GM21360 (cell line): ENCODE measurements around the gene HADHB.
"Not testable (repeated sequence)": the region's sequence is repeated elsewhere in the genome, so short reads cannot be mapped to it uniquely, and the experiment has no call there.

Experiments
- ATAC-seq: cut with Tn5 transposase; IDR thresholded peaks from one replicate; pipeline ENCODE4 v1.9.1; 2021; ENCODE audit warnings: mild to moderate bottlenecking, moderate library complexity; ENCODE audit not compliant: unreplicated experiment

The HADHB gene

DNA sequence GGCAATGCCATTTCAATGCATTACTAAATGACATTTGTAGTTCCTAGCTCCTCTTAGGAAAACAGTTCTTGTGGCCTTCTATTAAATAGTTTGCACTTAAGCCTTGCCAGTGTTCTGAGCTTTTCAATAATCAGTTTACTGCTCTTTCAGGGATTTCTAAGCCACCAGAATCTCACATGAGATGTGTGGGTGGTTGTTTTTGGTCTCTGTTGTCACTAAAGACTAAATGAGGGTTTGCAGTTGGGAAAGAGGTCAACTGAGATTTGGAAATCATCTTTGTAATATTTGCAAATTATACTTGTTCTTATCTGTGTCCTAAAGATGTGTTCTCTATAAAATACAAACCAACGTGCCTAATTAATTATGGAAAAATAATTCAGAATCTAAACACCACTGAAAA, 45.3 kb downstream of the HADHB start:
- ATAC-seq, result no peak

DNA sequence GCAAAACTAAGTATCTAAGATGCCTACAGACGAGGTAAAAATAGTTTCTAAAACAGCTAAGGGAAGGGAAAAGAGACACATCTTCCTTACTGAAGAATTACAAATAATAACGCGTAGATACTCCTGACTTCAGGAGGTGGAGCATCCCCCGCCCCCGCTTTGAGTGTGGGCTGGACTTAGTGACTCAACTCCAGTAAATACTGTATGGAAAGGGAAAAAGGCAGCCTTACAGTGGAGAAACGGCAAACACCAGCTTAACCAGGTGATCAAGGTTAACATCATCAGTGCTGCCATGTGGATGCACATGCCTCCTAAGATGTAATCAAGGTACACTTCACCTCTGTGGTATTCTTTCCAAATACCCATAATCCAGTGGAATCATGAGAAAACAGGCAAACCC, 47.9 kb downstream of the HADHB start:
- ATAC-seq, result no peak

DNA sequence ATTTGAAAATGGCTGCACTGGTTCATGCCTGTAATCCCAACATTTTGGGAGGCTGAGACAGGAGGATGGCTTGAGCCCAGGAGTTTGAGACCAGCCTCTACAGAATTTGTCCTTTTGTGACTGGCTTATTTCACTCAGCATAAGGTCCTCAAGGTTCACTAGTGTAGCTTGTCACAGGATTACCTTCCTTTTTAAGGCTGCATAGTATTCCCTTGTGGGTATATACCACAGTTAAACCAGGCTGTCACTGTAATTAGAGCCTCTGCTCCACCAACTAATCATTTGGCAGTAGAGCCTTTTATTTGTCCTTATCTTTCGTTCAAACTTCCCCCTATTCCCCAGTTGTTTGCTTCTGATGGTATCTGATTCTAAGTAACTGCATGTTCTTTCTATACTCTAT, 50.8 kb downstream of the HADHB start:
- no peak for ATAC-seq

DNA sequence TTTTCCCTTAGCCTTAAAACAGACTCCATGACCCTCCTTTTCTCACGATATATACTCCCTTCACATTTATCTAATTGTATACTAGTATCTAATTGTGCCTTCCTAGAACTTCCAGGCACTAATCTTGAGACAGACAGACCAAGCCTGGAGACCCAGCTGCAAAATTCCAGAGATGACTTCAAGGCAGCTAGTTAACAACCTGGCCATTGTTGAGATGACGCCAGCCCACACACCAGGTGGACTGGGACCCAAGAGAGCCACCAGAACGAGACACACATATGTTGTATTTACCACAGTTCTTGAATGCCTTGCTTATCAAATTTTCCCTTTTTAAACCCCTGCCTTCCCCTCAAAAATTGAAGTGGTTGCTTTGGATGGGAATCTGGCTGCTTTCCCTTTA, 52.3 kb downstream of the HADHB start:
- no peak for ATAC-seq

DNA sequence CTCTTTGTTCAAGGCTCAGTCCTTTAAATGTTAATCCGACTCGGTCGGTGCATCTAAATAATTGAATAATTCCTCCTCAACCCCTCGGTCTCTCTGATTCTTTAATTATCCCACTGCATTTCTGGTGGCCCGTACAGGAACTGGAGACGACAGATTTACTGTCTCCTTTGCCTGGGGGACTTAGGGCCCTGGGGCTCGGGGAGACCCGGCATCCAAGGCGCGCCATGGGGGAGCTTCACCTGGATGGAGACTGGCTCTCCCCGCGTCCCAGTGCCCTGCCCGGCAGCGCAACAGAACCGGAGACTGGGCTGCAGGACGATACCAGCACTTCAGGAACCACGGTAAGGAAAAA, 53.5 kb downstream of the HADHB start:
- no peak for ATAC-seq

DNA sequence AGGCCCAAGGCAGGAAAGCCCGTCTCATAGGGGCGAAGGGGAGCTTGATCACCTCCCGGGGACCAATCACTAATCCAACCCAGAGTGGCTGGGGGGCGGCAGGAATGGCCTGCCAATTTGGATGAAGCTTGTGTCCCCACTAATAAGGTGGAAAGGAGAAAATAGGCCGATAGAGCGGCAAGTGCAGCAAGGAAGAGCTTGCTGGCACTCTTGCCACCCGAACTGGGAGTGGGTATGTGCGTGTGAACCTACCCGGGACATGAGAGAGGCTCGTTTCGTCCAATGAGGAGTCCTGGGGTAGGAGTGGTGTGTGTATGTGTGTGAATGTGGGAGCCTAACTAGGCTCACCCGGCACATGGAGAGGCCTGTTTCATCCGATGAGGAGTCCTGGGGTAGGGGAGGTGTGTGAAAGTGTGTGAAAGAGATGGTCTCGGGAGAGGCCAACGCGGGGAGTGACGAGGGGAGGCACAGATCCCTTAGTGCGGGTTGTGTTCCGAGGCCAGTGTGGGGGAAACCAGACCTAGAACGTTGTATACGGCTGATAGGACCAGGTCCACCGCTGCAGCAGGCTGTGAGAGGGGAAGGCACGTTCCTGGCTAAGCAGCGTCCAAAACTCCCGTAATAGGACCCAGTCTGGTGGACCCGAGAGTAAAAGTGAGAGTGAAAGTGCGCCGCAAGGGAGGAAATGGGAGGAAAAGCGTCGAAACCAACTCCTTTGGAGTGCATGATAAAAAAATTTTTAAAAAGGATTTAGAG, 54.1 kb downstream of the HADHB start:
- ATAC-seq, result no peak

DNA sequence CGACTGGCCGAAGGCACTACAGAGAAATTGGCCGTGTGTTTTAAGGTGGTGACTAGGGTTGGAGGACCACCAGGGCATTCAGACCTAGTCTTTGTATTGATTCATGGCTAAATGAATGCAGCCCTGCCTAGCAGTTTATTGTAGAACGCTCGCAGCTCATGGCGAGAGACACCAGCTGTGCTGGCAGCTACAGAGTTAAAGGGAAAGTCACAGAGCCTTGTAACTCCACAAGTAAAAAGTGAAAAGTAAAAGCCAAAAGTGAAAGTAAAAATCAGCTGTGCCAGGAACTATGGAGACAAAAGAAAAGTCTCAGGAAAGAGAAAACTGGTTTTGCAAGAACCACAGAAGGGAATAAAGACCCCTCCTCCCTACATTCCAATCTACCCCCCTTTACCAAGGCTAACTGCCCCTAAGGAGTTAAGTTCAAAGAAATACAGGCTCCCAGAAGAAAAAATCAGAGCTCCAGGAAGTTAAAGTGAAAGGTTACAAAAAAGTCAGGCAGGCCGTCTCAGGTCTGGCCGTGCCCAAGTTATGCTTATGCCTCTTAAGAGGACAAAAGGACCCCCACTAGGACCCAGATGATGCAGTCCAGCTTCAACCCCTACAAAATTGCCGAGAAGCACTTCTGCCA, 54.8 kb downstream of the HADHB start:
- ATAC-seq, result no peak

DNA sequence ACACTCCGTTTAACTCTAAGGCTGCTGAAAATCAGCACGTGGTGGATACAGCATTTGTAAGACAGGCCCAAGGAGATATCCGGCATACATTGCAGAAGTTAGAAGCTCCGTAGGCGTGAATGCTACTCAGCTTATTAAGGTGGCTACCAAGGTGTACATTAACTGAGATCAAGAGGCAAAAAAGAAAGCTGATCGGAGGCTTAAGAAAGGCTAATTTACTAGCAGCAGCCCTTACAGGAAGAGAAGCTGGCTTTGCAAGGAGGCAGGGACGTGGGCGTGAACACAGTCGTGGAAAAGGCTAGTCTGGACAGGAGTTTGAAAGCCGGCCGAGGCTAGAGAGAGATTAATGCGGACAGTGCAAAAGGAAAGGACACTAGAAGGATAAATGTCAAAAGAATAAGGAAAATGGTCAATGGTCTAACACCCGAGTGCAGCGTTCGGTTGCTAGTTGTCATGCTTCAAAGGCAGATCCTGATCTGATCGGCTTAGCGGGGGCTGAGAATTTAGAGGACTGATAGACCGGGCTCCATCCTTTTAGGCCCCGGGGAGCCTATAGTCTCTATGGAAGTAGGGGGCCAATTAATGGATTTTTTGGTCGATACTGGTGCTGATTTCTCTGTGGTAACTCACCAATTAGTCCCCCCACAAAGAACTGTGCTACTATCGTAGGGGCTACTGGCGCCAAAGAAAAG, 55.6 kb downstream of the HADHB start:
- no peak for ATAC-seq

GRCh38 chr2:26302846-26303245, 58.1 kb downstream of the HADHB start:
- ATAC-seq, result no peak

DNA sequence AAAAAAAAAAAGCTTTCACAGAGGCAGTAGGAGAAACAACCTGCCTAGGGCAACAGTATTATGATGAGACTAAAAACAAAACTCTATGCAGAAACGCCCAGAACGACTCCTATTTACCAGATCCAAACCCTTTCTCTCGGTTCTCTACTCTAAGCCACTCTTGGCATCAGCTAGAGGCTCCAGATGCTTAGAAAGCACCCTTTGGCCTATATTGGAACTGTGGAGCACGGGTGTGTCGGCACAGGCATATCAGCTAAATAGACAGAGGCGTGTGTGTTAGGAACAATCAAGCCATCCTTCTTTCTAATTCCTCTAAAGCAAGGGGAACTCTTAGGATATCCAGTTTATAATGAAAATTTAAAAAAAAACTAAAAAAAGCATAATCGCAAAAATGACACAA, 60.4 kb downstream of the HADHB start:
- ATAC-seq, result not testable (repeated sequence)

GRCh38 chr2:26305540-26305939, 60.8 kb downstream of the HADHB start:
- ATAC-seq, result no peak

DNA sequence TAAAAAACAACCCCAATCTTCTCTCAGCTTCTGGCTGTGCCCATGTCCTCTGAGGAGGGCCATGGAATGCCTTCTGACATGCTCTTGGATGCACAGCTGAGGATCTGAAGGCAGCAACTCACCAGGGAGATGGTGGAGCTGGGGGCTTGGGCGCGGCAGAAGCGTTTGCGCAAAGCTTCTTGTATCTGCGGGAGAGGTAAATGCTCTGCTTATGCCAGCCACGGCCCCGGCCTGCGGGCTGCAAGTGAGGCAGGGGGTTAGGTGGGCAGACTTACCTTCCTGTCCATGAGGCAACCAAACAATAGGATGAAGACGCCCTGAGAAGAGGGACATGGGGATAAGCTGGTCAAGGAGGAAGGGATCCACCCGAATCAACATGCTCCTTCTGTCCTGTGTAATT, 65.2 kb downstream of the HADHB start:
- no peak for ATAC-seq

DNA sequence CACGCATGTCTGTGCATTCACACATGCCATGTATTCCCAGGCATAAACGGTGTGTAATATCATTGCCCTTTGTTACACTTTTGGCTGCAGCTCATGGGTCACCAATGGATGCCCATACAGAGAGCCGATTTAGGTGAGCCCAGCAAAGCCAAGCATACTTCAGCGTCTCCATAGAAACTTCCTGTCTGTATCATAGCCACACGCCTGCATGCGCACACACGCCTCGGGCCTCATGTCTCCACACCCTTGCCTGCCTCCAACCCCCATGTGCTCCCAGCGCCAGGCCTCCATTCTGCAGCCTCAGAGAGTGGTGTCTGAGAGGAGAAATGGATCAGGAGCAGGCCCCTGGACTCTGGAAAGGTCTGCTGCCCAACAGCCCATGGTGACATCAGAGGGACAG, 67.7 kb downstream of the HADHB start:
- no peak for ATAC-seq

DNA sequence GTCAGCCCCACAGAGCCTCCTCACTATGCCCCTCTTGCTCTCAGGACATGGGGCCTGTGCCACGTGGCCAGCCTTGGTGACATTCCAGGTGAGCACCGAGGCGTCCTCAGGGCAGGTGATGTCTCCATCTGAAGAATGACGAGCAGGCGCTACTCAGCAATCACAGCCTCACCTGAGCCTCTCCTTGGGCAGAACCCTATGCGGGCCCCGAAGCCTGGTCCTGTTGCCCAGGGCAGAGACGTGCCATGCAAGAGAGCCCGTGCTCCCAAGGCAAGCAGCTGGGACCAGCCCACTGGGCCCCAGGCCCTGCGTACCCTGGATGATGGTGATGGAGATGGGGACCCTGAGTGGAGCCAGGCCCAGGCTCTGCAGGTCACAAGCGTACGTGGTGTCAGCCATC, 68.7 kb downstream of the HADHB start:
- no peak for ATAC-seq

- no peak for ATAC-seq
Measured at GRCh38 chr2:26314243-26314642, 69.5 kb downstream of the HADHB start.

- ATAC-seq, result no peak
Measured at GRCh38 chr2:26316041-26316440, 71.3 kb downstream of the HADHB start.

GRCh38 chr2:26316845-26317244, 72.1 kb downstream of the HADHB start:
- ATAC-seq, result no peak

DNA sequence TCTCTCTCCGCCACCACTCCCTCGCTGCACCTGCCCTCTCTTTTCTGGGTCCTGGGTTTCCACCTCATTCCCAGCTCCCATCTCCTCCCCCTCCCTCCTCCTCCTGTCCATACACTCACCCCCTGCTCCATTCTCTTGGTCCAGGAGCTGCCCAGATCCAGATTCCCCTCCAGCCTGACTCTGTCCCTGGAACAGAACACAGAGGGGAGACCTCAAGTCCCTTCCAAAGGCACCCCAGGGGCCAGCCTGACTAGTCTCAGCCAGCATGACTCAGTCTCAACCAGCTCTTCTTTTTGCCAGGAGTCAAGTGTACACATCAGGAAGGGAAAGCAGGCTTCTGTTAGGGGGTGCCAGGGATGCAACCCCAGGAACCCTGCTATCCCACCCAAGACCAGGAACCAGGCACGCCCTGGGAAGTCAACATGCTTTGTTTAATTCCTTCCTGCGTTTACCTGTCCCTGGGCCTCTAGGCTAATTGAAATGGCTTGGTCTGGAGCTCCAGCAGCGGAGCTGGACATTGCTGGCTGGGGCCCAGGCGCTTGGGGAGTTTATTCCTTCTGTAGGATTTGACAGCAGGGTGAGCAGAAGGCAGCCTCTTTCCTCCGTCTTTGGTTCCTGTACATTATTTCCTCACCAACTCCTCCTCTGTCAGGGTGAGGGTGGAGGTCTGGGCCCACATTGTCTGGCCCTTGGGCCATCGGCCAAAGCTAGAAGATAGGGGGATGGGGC, 72.8 kb downstream of the HADHB start:
- ATAC-seq, result no peak

DNA sequence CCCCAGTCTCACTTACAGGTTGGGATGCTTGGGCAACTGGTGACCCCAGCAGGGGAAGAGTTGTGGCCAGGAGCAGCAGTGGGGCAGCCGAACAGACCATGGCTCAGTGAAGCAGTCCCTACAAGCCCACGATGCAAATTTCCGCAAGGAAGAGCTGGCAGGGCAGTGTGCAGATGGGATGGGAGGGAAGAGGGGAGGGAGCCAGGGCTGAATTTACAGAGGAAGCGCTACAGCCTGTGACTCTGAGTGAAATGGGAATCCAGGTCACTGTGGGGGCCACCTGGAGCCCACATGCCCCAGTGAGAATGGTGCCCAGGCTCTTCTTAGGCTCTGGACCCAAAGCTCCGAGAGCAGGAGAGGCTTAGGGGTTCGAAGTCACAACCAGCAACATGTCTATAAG, 74.2 kb downstream of the HADHB start:
- no peak for ATAC-seq

DNA sequence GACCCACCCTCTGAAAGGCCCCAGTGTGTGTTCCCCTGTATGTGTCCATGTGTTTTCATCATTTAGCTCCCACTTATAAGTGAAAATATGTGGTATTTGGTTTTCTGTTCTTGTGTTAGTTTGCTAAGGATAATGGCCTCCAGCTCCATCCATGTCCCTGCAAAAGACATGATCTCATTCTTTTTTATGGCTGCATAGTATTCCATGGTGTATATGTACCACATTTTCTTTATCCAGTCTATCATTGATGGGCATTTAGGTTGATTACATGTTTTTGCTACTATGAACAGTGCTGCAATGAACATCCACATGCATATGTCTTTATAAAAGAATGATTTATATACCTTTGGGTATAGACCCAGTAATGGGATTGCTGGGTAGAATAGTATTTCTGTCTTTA, 79.7 kb downstream of the HADHB start:
- ATAC-seq, result not testable (repeated sequence)

- no peak for ATAC-seq
Measured at GRCh38 chr2:26324903-26325302, 80.2 kb downstream of the HADHB start.

DNA sequence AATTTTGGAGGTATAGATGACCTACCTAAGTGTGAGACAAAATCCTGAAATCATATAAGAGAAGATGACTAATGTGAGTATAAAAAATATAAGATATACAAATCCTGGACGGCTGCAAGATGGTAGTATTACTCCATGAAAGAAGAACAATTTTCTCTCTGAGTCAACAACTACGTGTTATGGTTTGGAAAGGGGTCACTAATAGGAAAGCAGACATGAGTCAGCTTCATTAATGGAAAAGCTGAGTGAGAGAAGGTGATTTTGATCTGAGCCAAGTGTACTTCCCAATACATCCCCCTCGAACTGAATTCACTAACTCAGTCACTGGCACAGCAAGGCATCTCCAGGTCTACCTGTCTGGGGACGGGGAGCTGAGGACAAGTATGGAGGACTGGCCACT, 81.1 kb downstream of the HADHB start:
- ATAC-seq, result no peak
